Suppressor macrophage treated with lipopolysaccharide for 4 hours (primary cell): ENCODE results near the gene ACOT6.
"Not testable (repeated sequence)": the region's sequence is repeated elsewhere in the genome, so short reads cannot be mapped to it uniquely, and the experiment has no call there.

Experiments
- DNase-seq: peaks from one replicate; pipeline ENCODE4 v3.0.0-alpha.2; 2020

Gene ACOT6

GRCh38 chr14:73612339-73613045, at the start of gene ACOT6:
ACOT6 (plus strand) TSS chr14:73612517; CDS start chr14:73612572, 55 bp downstream.
- DNase-seq: peak; percentile 69

GRCh38 chr14:73562696-73563095, 49.6 kb upstream of the ACOT6 start:
- DNase-seq: not testable (repeated sequence)

- DNase-seq: not testable (repeated sequence)
Measured at GRCh38 chr14:73566431-73566830, 45.9 kb upstream of the ACOT6 start.

- not testable (repeated sequence) for DNase-seq
Measured at GRCh38 chr14:73566935-73567334, 45.4 kb upstream of the ACOT6 start.

DNA sequence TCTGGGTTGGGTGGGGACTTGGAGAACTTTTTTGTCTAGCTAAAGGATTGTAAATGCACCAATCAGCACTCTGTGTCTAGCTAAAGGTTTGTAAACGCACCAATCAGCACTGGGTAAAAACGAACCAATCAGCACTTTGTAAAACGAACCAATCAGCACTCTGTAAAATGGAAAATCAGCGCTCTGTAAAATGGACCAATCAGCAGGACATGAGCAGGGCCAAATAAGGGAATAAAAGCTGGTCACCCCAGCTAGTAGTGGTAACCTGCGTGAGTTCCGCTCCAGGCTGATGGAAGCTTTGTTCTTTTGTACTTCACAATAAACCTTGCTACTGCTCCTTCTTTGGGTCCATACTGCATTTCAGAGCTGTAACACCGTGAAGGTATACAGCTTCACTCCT, 45.0 kb upstream of the ACOT6 start:
- no peak for DNase-seq

GRCh38 chr14:73567951-73568885, 44.1 kb upstream of the ACOT6 start:
- DNase-seq: no peak

GRCh38 chr14:73568886-73569184, 43.5 kb upstream of the ACOT6 start:
- DNase-seq: not testable (repeated sequence)

GRCh38 chr14:73569185-73569958, 42.9 kb upstream of the ACOT6 start, which contains the start of gene ACOT2:
ACOT2 (plus strand) TSS chr14:73569213; CDS start chr14:73569241, 28 bp downstream.
- peak; percentile 80 for DNase-seq

GRCh38 chr14:73570913-73571312, 41.4 kb upstream of the ACOT6 start:
- DNase-seq: not testable (repeated sequence)

DNA sequence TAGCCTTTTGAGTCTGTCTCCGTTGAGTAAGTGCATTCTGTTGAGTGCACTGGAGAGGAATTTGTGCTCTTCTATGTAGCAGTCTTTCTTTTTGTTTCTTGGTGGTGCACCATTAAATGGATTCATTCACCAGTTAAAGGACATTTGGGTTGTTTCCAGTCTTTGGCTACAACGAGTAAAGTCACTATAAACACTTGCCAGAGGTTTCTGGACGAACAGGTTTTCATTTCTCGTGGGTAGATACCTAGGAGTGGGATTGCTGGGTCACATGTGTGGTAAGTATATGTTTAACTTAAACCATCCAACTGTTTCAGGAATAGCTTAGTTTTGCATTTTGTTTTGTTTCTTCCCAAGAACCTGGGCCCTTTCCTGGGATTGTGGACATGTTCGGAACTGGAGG, 39.3 kb upstream of the ACOT6 start:
- not testable (repeated sequence) for DNase-seq

GRCh38 chr14:73573740-73574139, 38.6 kb upstream of the ACOT6 start:
- not testable (repeated sequence) for DNase-seq

DNA sequence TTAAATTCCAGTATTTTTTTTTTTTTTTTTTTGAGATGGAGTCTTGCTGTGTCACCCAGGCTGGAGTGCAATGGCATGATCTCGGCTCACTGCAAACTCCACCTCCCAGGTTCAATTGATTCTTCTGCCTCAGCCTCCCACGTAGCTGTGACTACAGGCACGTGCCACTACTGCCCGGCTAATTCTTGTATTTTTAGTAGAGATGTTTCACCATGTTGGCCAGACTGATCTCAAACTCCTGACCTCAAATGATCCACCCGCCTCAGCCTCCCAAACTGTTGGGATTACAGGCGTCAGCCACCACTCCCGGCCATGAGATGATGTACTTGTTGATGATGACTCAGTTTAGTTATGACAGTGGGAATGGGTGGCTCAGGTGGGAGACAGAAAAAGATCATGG, 38.1 kb upstream of the ACOT6 start:
- DNase-seq: peak; percentile 16

DNA sequence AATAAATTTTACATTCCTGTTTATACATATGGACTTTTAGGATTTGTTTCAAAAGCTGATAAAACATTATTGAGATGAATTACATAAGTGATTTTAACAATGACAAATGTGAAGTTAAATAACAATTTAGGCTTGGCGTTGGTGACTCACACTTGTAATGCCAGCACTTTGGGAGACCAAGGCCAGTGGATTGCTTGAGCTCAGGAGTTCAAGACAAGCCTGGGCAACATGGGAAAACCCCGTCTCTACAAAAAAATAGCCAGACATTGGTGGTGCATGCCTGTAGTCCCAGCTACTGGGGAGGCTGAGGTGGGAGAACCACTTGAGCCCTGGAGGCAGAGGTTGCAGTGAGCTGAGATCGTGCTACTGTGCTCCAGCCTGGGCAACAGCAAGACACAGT, 35.9 kb upstream of the ACOT6 start:
- peak; percentile 16 for DNase-seq

GRCh38 chr14:73577214-73577613, 35.1 kb upstream of the ACOT6 start:
- DNase-seq: not testable (repeated sequence)

- peak; percentile 26 for DNase-seq
Measured at GRCh38 chr14:73582102-73582979, 30.0 kb upstream of the ACOT6 start.

DNA sequence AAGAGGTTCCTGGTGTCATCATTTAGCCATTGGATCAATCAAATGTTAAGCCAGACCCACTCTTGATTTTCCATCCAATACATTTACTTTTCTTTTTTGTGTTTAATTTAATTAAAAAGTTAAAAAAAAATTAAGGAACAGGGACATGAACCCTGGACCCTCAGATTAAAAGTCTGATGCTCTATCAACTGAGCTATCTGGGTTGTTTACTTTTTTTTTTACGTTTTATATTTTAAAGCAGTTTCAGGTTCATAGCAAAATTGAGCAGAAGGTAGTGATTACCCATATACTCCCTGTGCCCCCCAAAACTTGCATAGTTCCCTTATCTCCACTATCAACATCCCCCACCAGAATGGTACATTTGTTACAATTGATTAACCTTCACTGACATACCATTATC, 23.6 kb upstream of the ACOT6 start:
- no peak for DNase-seq

- peak; percentile 47 for DNase-seq
Measured at GRCh38 chr14:73589116-73589515, 23.2 kb upstream of the ACOT6 start.

DNA sequence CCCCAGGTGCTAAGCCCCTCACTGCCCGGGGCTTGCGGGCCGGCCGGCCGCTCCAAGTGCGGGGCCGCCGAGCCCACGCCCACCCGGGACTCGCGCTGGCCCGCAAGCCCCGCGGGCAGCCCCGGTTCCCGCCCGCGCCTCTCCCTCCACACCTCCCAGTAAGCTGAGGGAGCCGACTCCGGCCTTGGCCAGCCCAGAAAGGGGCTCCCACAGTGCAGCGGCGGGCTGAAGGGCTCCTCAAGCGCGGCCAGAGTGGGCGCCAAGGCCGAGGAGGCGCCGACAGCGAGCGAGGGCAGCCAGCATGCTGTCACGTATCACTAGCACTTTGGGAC, 21.7 kb upstream of the ACOT6 start:
- DNase-seq: not testable (repeated sequence)

DNA sequence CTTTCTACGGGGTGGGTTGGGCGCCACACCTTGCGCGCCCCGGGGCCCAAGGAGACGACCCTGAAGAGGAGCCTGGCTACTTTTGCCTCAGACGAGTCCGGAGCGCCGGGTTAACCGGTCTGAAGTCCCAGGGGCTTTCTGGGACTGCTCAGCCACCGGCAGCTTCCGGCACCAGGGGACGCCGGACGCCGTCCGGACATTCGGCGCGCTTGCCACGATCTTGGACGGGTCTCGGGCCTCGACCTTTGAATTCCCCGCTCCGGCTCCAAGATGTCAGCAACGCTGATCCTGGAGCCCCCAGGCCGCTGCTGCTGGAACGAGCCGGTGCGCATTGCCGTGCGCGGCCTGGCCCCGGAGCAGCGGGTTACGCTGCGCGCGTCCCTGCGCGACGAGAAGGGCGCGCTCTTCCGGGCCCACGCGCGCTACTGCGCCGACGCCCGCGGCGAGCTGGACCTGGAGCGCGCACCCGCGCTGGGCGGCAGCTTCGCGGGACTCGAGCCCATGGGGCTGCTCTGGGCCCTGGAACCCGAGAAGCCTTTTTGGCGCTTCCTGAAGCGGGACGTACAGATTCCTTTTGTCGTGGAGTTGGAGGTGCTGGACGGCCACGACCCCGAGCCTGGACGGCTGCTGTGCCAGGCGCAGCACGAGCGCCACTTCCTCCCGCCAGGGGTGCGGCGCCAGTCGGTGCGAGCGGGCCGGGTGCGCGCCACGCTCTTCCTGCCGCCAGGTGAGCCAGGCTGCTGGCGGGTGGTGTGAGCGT, 20.4 kb upstream of the ACOT6 start, which contains the start of gene ACOT4:
Gene ACOT4, plus strand, starts transcription at position 184 of the 760 bp plus-strand sequence. Its CDS starts 87 bp downstream, at position 271.
- peak; percentile 36 for DNase-seq

- DNase-seq: no peak
Measured at GRCh38 chr14:73594491-73594890, 17.8 kb upstream of the ACOT6 start.

DNA sequence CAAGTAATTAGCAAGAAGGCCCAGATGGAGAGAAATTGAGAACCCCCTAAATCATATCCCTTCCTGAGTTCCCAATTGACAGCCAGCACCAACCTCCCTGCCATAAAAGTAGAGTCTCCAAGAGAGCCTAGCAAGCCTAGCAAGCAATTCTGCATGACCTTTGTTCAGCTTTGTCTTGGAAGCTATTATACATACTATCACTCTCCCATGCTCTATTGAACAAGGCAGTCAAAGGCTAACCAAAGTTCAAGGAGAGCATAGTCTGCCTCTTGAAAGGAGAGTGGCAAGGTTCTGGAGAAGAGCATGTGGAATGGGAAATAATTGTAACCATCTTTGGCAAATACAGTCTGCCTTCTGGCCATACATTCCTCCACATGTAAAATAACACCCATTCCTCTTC, 12.8 kb upstream of the ACOT6 start:
- DNase-seq: no peak
